ENCODE measurements around the gene DSC1. TPM values are rescaled to one million over a fixed set of nuclear protein-coding genes. Genes with fewer than 3 reads are reported as not detected.

Gene DSC1
- not detected for total RNA-seq

GRCh38 chr18:31162825-31163435, at the start of gene DSC1:
TSS of gene DSC1 (minus strand) at chr18:31162856. CDS start at chr18:31162594, 262 bp downstream.
- Mint-ChIP-seq H3K9me3 (peaks cover 4% of the 10 kb centered on the region), H3K4me1 (ENCODE audit: low read depth) (peaks cover 1% of the 10 kb centered on the region), H3K27me3 (ENCODE audit: low read depth) (no peaks in the 10 kb centered on the region), H3K4me3 (peak within 1 kb of the TSS; percentile 64), H3K36me3 (ENCODE audit: insufficient read depth) (no peaks in the 10 kb centered on the region)
- DNase-seq (no peak), ATAC-seq (no peak)

GRCh38 chr18:31211047-31211446, 48.4 kb upstream of the DSC1 start:
- no peak for DNase-seq
- no peak overlapping the region for H3K4me3 Mint-ChIP-seq
- ATAC-seq, result no peak
- peaks cover 6% of the 10 kb centered on the region for H3K9me3 Mint-ChIP-seq
- no peaks in the 10 kb centered on the region for H3K36me3 Mint-ChIP-seq (ENCODE audit: insufficient read depth)
- no peaks in the 10 kb centered on the region for H3K4me1 Mint-ChIP-seq (ENCODE audit: low read depth)
- no peaks in the 10 kb centered on the region for H3K27me3 Mint-ChIP-seq (ENCODE audit: low read depth)

GRCh38 chr18:31209041-31209440, 46.4 kb upstream of the DSC1 start:
- Mint-ChIP-seq H3K4me3 (no peak overlapping the region), H3K27me3 (ENCODE audit: low read depth) (no peaks in the 10 kb centered on the region), H3K9me3 (peaks cover 6% of the 10 kb centered on the region), H3K36me3 (ENCODE audit: insufficient read depth) (no peaks in the 10 kb centered on the region), H3K4me1 (ENCODE audit: low read depth) (no peaks in the 10 kb centered on the region)
- DNase-seq, result no peak
- ATAC-seq, result no peak

- no peaks in the 10 kb centered on the region for H3K36me3 Mint-ChIP-seq (ENCODE audit: insufficient read depth)
- H3K9me3 Mint-ChIP-seq, result peaks cover 3% of the 10 kb centered on the region
- DNase-seq (no peak), ATAC-seq (no peak)
- H3K27me3 Mint-ChIP-seq (ENCODE audit: low read depth), result no peaks in the 10 kb centered on the region
- H3K4me1 Mint-ChIP-seq (ENCODE audit: low read depth), result no peaks in the 10 kb centered on the region
- H3K4me3 Mint-ChIP-seq, result no peak overlapping the region
Observed at GRCh38 chr18:31207391-31207790, 44.7 kb upstream of the DSC1 start.

DNA sequence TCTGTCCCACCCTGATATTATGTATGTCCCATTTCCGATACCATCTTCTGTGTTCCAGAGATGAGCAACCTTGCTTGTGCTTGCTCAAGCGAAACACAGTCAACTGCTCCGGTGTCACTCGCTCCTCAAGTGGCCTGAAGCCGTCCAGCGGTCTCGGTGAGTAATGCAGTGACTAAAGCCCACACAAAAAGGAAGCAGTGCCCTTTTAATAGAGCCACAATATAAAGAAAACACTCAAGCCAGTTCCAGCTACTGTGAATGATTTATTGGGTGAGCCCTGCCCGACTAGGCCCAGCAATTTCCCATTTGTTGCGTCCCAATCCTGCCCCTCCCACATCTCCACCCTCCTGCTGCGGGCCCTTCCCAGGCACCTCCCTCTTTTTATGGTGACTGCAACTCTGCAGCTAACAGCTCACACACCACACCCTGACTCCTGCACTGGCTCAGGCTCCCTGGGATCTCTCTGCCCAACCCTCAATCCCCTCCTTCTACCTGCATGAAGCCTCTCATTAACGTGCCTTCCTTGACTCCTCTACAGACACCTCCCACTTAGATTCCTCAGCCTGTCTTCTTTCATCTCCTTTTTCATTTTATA, 44.2 kb upstream of the DSC1 start:
- no peaks in the 10 kb centered on the region for H3K36me3 Mint-ChIP-seq (ENCODE audit: insufficient read depth)
- no peaks in the 10 kb centered on the region for H3K4me1 Mint-ChIP-seq (ENCODE audit: low read depth)
- H3K27me3 Mint-ChIP-seq (ENCODE audit: low read depth), result no peaks in the 10 kb centered on the region
- DNase-seq (no peak), ATAC-seq (no peak)
- H3K4me3 Mint-ChIP-seq, result no peak overlapping the region
- H3K9me3 Mint-ChIP-seq, result peaks cover 3% of the 10 kb centered on the region

DNA sequence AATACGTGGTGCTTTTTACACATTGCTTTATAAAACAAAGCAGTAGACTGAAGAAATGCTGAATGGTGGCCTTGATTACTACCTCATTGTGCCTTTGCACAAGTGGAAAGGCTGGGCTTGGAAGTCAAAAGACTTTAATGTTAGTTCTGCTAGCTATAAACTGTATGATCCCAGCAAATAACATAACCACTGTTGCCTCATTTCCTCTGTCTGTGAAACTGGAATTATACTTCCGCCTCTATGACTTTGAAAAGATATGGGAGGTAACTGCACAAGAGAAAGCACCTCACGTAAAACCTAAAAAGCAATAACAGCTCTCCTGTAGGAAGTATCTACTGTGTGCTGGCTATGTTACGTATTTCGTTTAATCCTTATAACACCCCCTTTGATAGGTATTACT, 43.4 kb upstream of the DSC1 start:
- no peak for ATAC-seq
- DNase-seq, result no peak
- Mint-ChIP-seq H3K27me3 (ENCODE audit: low read depth) (no peaks in the 10 kb centered on the region), H3K4me3 (no peak overlapping the region), H3K36me3 (ENCODE audit: insufficient read depth) (no peaks in the 10 kb centered on the region), H3K4me1 (ENCODE audit: low read depth) (no peaks in the 10 kb centered on the region), H3K9me3 (peaks cover 8% of the 10 kb centered on the region)

- DNase-seq, result no peak
- Mint-ChIP-seq H3K4me3 (no peak overlapping the region), H3K36me3 (ENCODE audit: insufficient read depth) (no peaks in the 10 kb centered on the region), H3K27me3 (ENCODE audit: low read depth) (no peaks in the 10 kb centered on the region), H3K9me3 (peaks cover 14% of the 10 kb centered on the region), H3K4me1 (ENCODE audit: low read depth) (no peaks in the 10 kb centered on the region)
- ATAC-seq, result no peak
Observed at GRCh38 chr18:31205273-31205672, 42.6 kb upstream of the DSC1 start.

GRCh38 chr18:31204833-31205232, 42.2 kb upstream of the DSC1 start:
- Mint-ChIP-seq H3K9me3 (peaks cover 14% of the 10 kb centered on the region), H3K4me1 (ENCODE audit: low read depth) (no peaks in the 10 kb centered on the region)

GRCh38 chr18:31204166-31204565, 41.5 kb upstream of the DSC1 start:
- Mint-ChIP-seq H3K9me3 (peaks cover 14% of the 10 kb centered on the region), H3K4me1 (ENCODE audit: low read depth) (no peaks in the 10 kb centered on the region), H3K4me3 (no peak overlapping the region), H3K27me3 (ENCODE audit: low read depth) (no peaks in the 10 kb centered on the region), H3K36me3 (ENCODE audit: insufficient read depth) (no peaks in the 10 kb centered on the region)
- DNase-seq (no peak), ATAC-seq (no peak)

More at GRCh38 chr18:31204833-31205232, 42.2 kb upstream of the DSC1 start:
- H3K27me3 Mint-ChIP-seq (ENCODE audit: low read depth), result no peaks in the 10 kb centered on the region
- DNase-seq (no peak), ATAC-seq (no peak)
- no peaks in the 10 kb centered on the region for H3K36me3 Mint-ChIP-seq (ENCODE audit: insufficient read depth)
- no peak overlapping the region for H3K4me3 Mint-ChIP-seq

- ATAC-seq (no peak), DNase-seq (no peak)
- Mint-ChIP-seq H3K4me3 (no peak overlapping the region), H3K36me3 (ENCODE audit: insufficient read depth) (no peaks in the 10 kb centered on the region), H3K4me1 (ENCODE audit: low read depth) (no peaks in the 10 kb centered on the region), H3K9me3 (peaks cover 14% of the 10 kb centered on the region), H3K27me3 (ENCODE audit: low read depth) (no peaks in the 10 kb centered on the region)
Observed at GRCh38 chr18:31203794-31204148, 41.1 kb upstream of the DSC1 start.

DNA sequence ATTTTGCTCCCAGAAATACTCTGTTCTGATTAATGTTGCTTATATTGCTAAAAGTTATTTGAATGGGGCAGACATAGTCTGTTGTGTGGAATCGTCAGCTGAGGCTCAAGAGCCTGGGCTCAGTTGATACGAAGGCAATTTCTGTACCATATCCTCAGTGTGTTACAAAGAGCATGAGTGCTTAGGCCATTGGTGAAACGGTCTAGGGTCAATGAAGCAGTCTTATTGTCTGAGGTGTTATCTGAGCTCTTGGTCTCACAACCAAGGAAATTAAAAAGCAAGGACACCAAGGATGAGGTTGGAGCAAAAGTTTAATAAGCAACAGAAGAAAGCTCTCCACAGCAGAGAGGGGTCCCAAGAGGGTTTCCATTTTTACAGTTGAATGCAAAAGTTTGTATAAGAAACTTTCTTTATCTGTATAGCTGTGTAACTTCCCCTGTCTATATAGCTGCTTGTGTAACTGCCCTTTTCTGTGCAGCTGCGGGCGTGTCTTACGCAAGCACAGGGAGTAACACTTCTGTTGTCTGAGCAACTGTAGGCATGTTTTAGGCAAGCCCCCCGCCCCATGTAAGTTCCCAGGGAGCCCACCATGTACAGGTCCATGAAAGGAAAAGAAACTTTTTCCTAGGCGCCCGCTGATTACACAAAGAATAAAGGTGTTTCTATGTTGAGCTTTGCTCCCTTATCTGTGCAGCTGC, 40.6 kb upstream of the DSC1 start:
- Mint-ChIP-seq H3K27me3 (ENCODE audit: low read depth) (no peaks in the 10 kb centered on the region), H3K4me3 (no peak overlapping the region), H3K9me3 (peaks cover 17% of the 10 kb centered on the region), H3K36me3 (ENCODE audit: insufficient read depth) (no peaks in the 10 kb centered on the region), H3K4me1 (ENCODE audit: low read depth) (peaks cover 3% of the 10 kb centered on the region)
- no peak for DNase-seq
- ATAC-seq, result no peak

GRCh38 chr18:31199190-31199769, 36.6 kb upstream of the DSC1 start:
- H3K4me3 Mint-ChIP-seq, result no peak overlapping the region
- no peak for ATAC-seq
- DNase-seq, result no peak
- H3K9me3 Mint-ChIP-seq, result peaks cover 15% of the 10 kb centered on the region
- peaks cover 3% of the 10 kb centered on the region for H3K4me1 Mint-ChIP-seq (ENCODE audit: low read depth)
- H3K27me3 Mint-ChIP-seq (ENCODE audit: low read depth), result no peaks in the 10 kb centered on the region
- H3K36me3 Mint-ChIP-seq (ENCODE audit: insufficient read depth), result no peaks in the 10 kb centered on the region

DNA sequence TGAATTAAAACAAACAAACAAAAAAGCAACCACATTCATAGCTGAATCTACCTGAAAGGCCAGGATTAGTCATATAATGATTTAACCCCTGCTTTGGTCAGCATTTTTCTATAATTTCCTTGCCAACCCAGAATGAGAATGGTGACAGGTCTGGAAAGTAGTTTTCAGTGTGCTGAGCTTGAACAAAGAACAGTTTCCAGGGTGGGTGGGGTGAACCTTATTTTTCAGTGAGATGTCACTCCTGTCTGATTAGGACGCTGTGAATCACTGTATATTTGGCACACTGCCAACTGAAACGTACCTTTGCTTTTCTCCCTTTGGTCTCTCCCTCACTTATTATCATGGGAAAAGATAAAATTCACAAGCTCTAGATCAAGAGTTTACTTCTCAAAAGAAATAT, 35.0 kb upstream of the DSC1 start:
- Mint-ChIP-seq H3K4me1 (ENCODE audit: low read depth) (peaks cover 3% of the 10 kb centered on the region), H3K9me3 (peaks cover 15% of the 10 kb centered on the region), H3K36me3 (ENCODE audit: insufficient read depth) (no peaks in the 10 kb centered on the region), H3K27me3 (ENCODE audit: low read depth) (no peaks in the 10 kb centered on the region), H3K4me3 (no peak overlapping the region)
- DNase-seq (no peak), ATAC-seq (no peak)

DNA sequence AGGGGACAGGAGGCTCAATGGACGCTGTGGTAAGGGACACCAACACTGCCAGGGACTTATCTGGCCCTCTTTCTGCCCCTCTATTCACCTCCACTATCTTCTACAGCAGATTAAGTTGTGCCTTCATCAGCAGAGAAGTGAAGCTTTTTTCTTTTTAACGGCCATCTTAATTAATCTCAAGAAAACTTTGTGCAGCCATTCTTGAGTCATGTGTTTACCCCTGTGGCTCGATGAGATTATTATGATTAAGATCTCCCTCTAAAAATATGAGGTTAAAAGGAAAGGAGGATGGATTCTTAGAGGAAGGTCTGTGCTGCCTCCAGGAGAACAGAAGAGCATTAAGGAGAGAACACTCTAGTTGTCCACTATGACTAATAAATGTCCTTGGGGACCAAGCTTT, 32.4 kb upstream of the DSC1 start:
- no peak for ATAC-seq
- Mint-ChIP-seq H3K36me3 (ENCODE audit: insufficient read depth) (no peaks in the 10 kb centered on the region), H3K4me1 (ENCODE audit: low read depth) (peaks cover 3% of the 10 kb centered on the region), H3K9me3 (peaks cover 8% of the 10 kb centered on the region), H3K27me3 (ENCODE audit: low read depth) (no peaks in the 10 kb centered on the region), H3K4me3 (no peak overlapping the region)
- DNase-seq, result no peak
